Neural cell (in vitro differentiated cells): ENCODE measurements around the gene CNTNAP2. TPM values are rescaled to one million over a fixed set of nuclear protein-coding genes. Genes with fewer than 3 reads are reported as not detected.
A peak's percentile ranks its signal among the peaks of the same experiment; 100 is the strongest.

ENCODE experiments used
- H2AFZ ChIP-seq: fragments of 200-600, 300-800 bp; sonication (generic), shearing (Covaris generic); 2 replicates; pipeline ENCODE4 v1.6.0; 2014; ENCODE audit warnings: low read depth, mild to moderate bottlenecking, antibody characterized with exemption, low read length, moderate library complexity
- H3F3A ChIP-seq: fragments of 200-600 bp; shearing (Covaris generic); 2 replicates; pipeline ENCODE4 v1.6.1; 2016; ENCODE audit warnings: mild to moderate bottlenecking, moderate library complexity, mixed read lengths, antibody characterized with exemption, low read length; ENCODE audit not compliant: insufficient read depth, poor library complexity, severe bottlenecking
- H3K27ac ChIP-seq: fragments of 200-600, 300-800 bp; sonication (generic), shearing (Covaris generic); 2 replicates; pipeline ENCODE4 v1.5.1; 2014; ENCODE audit warnings: mild to moderate bottlenecking, low read length, moderate library complexity
- H3K27me3 ChIP-seq: fragments of 300-800, 200-600 bp; sonication (generic), shearing (Covaris generic); 2 replicates; pipeline ENCODE4 v1.6.0; 2014; ENCODE audit warnings: mild to moderate bottlenecking, low read depth, low read length, moderate library complexity; ENCODE audit not compliant: insufficient read depth
- H3K36me3 ChIP-seq: fragments of 300-800, 200-600 bp; sonication (generic), shearing (Covaris generic); 2 replicates; pipeline ENCODE4 v1.5.1; 2014; ENCODE audit warnings: mild to moderate bottlenecking, antibody characterized with exemption, low read length, moderate library complexity; ENCODE audit not compliant: insufficient read depth
- H3K4me2 ChIP-seq: fragments of 300-800, 200-600 bp; sonication (generic), shearing (Covaris generic); 2 replicates; pipeline ENCODE4 v1.6.0; 2014; ENCODE audit warnings: mild to moderate bottlenecking, low read length
- H3K4me3 ChIP-seq: fragments of 300-800, 200-600 bp; sonication (generic), shearing (Covaris generic); 2 replicates; pipeline ENCODE4 v1.5.1; 2014; ENCODE audit warnings: mild to moderate bottlenecking, low read length, moderate library complexity
- H3K79me2 ChIP-seq: fragments of 200-600 bp; shearing (Covaris generic); replicated peaks from 2 replicates; pipeline ENCODE4 v1.6.0; 2014; ENCODE audit warnings: mild to moderate bottlenecking, low read length, moderate library complexity; ENCODE audit not compliant: insufficient read depth
- H3K9ac ChIP-seq: fragments of 300-800, 200-600 bp; sonication (generic), shearing (Covaris generic); 2 replicates; pipeline ENCODE4 v1.6.1; 2016; ENCODE audit warnings: mild to moderate bottlenecking, low read length, mixed read lengths
- H3K9me2 ChIP-seq: fragments of 200-600 bp; shearing (Covaris generic); 2 replicates; pipeline ENCODE4 v1.6.1; 2016; ENCODE audit warnings: mild to moderate bottlenecking, low read length, mixed read lengths; ENCODE audit not compliant: insufficient read depth
- H3K9me3 ChIP-seq: fragments of 200-600, 300-800 bp; sonication (generic), shearing (Covaris generic); 2 replicates; pipeline ENCODE4 v1.6.1; 2016; ENCODE audit warnings: mild to moderate bottlenecking, mixed run types, low read length, moderate library complexity, mixed read lengths
- H4K20me1 ChIP-seq: fragments of 200-600 bp; shearing (Covaris generic); 2 replicates; pipeline ENCODE4 v1.6.1; 2016; ENCODE audit warnings: mild to moderate bottlenecking, mixed run types; ENCODE audit not compliant: insufficient read depth
- EP300 ChIP-seq: fragments of 450-650 bp; conservative IDR thresholded peaks from 2 replicates; pipeline ENCODE4 v1.6.1; 2014; ENCODE audit warnings: antibody characterized with exemption, mild to moderate bottlenecking, moderate library complexity; ENCODE audit not compliant: poor library complexity, severe bottlenecking
- EZH2 ChIP-seq: fragments of 200-600, 300-800 bp; shearing (Covaris generic), sonication (generic); IDR thresholded peaks from 2 replicates; pipeline ENCODE4 v1.6.1; 2014; ENCODE audit warnings: antibody characterized with exemption, low read length, borderline replicate concordance, mild to moderate bottlenecking; ENCODE audit not compliant: insufficient read depth, poor library complexity, severe bottlenecking
- MXI1 ChIP-seq: fragments of 450-650 bp; conservative IDR thresholded peaks from 2 replicates; pipeline ENCODE4 v1.6.1; 2014; ENCODE audit warnings: antibody characterized with exemption, mild to moderate bottlenecking; ENCODE audit not compliant: poor library complexity, severe bottlenecking
- POLR2AphosphoS5 ChIP-seq: IDR thresholded peaks from 2 replicates; pipeline ENCODE4 v1.6.1; 2012
- RAD21 ChIP-seq: fragments of 450-650 bp; conservative IDR thresholded peaks from 2 replicates; pipeline ENCODE4 v1.6.1; 2014; ENCODE audit warnings: antibody characterized with exemption, mild to moderate bottlenecking, moderate library complexity
- REST ChIP-seq: IDR thresholded peaks from 2 replicates; pipeline ENCODE4 v1.6.1; 2012; ENCODE audit warnings: borderline replicate concordance
- SMC3 ChIP-seq: fragments of 450-650 bp; conservative IDR thresholded peaks from 2 replicates; pipeline ENCODE4 v1.6.1; 2014; ENCODE audit warnings: antibody characterized with exemption, mild to moderate bottlenecking, moderate library complexity; ENCODE audit not compliant: poor library complexity
- TAF1 ChIP-seq: IDR thresholded peaks from 2 replicates; pipeline ENCODE4 v1.6.1; 2012; ENCODE audit warnings: low read depth
- polyA plus RNA-seq: library from polyadenylated mRNA; depleted of rRNA; stranded (reverse); fragments of >200 nt; gene quantifications from 2 replicates; pipeline ENCODE4 v1.2.3, GENCODE V29; 2014
- TF ChIP-seq, protein P1 (sequence below): fragments of 450-650 bp; IDR thresholded peaks from 2 replicates; pipeline ENCODE4 v1.5.1; 2014; ENCODE audit warnings: antibody characterized with exemption, mild to moderate bottlenecking, moderate library complexity; ENCODE audit not compliant: poor library complexity, severe bottlenecking

Gene CNTNAP2
- polyA plus RNA-seq, 1 donor from 2014 or later, result 276 TPM

- H3K9ac ChIP-seq, result peak overlapping the region; percentile 38
- peaks cover 5% of the 10 kb centered on the region for H3K36me3 ChIP-seq
- H2AFZ ChIP-seq, result no peak overlapping the region
- no peaks in the 10 kb centered on the region for H3K9me3 ChIP-seq
- peaks cover 43% of the 10 kb centered on the region for H3K79me2 ChIP-seq
- no peak overlapping the region for H3K4me2 ChIP-seq
- H3K4me3 ChIP-seq, result peak overlapping the region; percentile 28
- H3F3A ChIP-seq, result peaks cover 10% of the 10 kb centered on the region
- no peaks in the 10 kb centered on the region for H4K20me1 ChIP-seq
- H3K27me3 ChIP-seq, result no peaks in the 10 kb centered on the region
- H3K9me2 ChIP-seq, result no peaks in the 10 kb centered on the region
- TF ChIP-seq, protein P1, sequence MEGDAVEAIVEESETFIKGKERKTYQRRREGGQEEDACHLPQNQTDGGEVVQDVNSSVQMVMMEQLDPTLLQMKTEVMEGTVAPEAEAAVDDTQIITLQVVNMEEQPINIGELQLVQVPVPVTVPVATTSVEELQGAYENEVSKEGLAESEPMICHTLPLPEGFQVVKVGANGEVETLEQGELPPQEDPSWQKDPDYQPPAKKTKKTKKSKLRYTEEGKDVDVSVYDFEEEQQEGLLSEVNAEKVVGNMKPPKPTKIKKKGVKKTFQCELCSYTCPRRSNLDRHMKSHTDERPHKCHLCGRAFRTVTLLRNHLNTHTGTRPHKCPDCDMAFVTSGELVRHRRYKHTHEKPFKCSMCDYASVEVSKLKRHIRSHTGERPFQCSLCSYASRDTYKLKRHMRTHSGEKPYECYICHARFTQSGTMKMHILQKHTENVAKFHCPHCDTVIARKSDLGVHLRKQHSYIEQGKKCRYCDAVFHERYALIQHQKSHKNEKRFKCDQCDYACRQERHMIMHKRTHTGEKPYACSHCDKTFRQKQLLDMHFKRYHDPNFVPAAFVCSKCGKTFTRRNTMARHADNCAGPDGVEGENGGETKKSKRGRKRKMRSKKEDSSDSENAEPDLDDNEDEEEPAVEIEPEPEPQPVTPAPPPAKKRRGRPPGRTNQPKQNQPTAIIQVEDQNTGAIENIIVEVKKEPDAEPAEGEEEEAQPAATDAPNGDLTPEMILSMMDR, result no peak
- TF ChIP-seq TAF1, result no peak
- no peak for TF ChIP-seq POLR2AphosphoS5
- TF ChIP-seq RAD21, result no peak
- no peak for TF ChIP-seq SMC3
- TF ChIP-seq MXI1, result no peak
- no peak for TF ChIP-seq EZH2
- TF ChIP-seq REST, result no peak
- no peak for TF ChIP-seq EP300
- H3K27ac ChIP-seq, result peak overlapping the region; percentile 87
Observed at GRCh38 chr7:148371280-148371937, 2254.8 kb downstream of the CNTNAP2 start.

DNA sequence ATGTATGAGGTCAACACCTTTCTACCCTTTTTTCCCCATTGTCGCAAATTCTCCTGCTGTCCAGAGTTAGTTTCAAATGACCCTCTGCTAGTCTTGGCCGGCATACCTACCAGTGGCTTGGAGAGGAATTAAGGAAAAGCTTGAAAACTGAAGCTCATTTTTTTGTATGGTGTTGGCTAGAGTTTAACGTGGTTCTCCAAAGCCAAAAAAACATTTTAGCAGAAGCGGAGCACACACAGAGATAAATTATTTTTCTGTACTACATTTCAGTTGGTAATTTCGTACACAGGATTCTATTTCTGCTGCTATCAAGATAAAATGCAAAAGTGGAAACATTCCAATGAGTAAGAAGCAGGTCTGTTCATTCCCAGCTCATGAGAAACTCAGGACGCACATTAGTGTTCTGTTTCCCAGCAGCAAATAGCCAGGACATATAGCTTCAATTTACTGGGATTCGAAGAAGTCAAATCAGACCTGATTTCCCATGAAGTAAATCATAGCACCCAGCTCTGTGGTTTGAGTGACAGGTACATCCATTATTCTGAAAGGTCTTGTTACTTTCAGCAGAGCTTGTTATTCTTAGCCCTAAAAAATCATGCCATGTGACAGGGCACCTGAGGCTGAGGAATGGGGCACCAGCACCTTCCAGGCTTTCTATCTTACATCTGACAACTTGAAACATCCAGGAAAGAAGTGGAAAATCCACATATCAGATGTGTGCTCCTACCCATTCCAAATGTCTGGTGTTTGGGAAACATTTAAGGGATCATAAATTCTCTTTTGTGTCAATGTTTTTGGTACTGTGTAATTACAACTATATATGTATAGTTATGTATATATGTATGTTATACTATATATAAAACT lies 2258.0 kb downstream of the CNTNAP2 start:
- H2AFZ ChIP-seq, result no peak overlapping the region
- H3K27ac ChIP-seq, result peak overlapping the region; percentile 95
- H3K9ac ChIP-seq, result peak overlapping the region; percentile 63
- peak overlapping the region; percentile 40 for H3K4me3 ChIP-seq
- H3K4me2 ChIP-seq, result peak overlapping the region; percentile 7
- peaks cover 6% of the 10 kb centered on the region for H3F3A ChIP-seq
- H3K9me3 ChIP-seq, result no peaks in the 10 kb centered on the region
- no peaks in the 10 kb centered on the region for H3K9me2 ChIP-seq
- H3K79me2 ChIP-seq, result peaks cover 37% of the 10 kb centered on the region
- H4K20me1 ChIP-seq, result no peaks in the 10 kb centered on the region
- H3K27me3 ChIP-seq, result no peaks in the 10 kb centered on the region
- no peaks in the 10 kb centered on the region for H3K36me3 ChIP-seq
- TF ChIP-seq TAF1 (no peak), SMC3 (peak; percentile 45), POLR2AphosphoS5 (peak; percentile 77), EP300 (peak; percentile 93), EZH2 (no peak), MXI1 (no peak), RAD21 (peak; percentile 42), REST (peak; percentile 93)
- TF ChIP-seq, protein P1, result no peak
